ENCODE data around the gene KCNMA1.
A peak's percentile ranks its signal among the peaks of the same experiment; 100 is the strongest.

The KCNMA1 gene

DNA sequence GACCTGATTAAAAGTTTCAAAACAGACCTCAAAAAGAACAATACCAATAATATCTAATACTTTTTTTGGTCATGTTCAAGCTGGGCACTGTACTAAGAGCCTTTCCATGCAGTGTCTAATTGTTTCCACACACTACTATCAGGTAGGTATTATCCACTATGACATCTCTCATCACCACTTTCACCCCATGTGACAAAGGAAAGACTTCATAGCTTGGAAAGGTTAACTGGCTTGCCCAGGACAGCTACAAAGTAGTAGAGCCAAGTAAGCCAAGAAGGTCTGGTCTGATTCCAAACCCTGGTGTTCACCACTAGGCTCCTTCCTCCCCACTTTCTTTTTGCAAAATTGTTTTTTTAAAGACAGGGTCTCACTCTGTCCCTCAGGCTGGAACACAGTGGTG is 400.5 kb downstream of the KCNMA1 start:
- no peak overlapping the region for H4K8ac ChIP-seq (ENCODE audit: low read depth, low read length)
- H2BK15ac ChIP-seq (replicated peaks; ENCODE audit: low read depth), result no peak overlapping the region
- no peaks in the 10 kb centered on the region for H3K4me1 ChIP-seq (ENCODE audit: control insufficient read depth, low read depth, low read length)
- no peaks in the 10 kb centered on the region for H3K79me2 ChIP-seq (ENCODE audit: control insufficient read depth, insufficient read depth, low read length)
- H3K23ac ChIP-seq (ENCODE audit: low read length), result no peak overlapping the region
- no peak overlapping the region for H4K5ac ChIP-seq (ENCODE audit: low read length)
- H3K4ac ChIP-seq (ENCODE audit: low read depth, low read length), result no peak overlapping the region
- H3K4me3 ChIP-seq (ENCODE audit: low read length), result no peak overlapping the region
- H2BK5ac ChIP-seq (ENCODE audit: low read length), result no peak overlapping the region
- no peak overlapping the region for H3K9ac ChIP-seq (ENCODE audit: low read length)
- no peak overlapping the region for H3K4me2 ChIP-seq (ENCODE audit: low read length)
- no peak overlapping the region for H3K56ac ChIP-seq (ENCODE audit: low read length)
- H3K18ac ChIP-seq (ENCODE audit: low read length), result no peak overlapping the region
- H2BK120ac ChIP-seq (ENCODE audit: low read depth, low read length), result no peak overlapping the region
- no peaks in the 10 kb centered on the region for H3K36me3 ChIP-seq (ENCODE audit: control insufficient read depth, insufficient read depth, low read length)
- DNase-seq, result no peak
- H3K27ac ChIP-seq (ENCODE audit: low read depth, low read length), result no peak overlapping the region
- no peaks in the 10 kb centered on the region for H3K27me3 ChIP-seq (ENCODE audit: insufficient read depth, low read length, poor library complexity)
- no peak overlapping the region for H2AK5ac ChIP-seq (ENCODE audit: low read length)
- no peaks in the 10 kb centered on the region for H3K79me1 ChIP-seq (ENCODE audit: low read length)

DNA sequence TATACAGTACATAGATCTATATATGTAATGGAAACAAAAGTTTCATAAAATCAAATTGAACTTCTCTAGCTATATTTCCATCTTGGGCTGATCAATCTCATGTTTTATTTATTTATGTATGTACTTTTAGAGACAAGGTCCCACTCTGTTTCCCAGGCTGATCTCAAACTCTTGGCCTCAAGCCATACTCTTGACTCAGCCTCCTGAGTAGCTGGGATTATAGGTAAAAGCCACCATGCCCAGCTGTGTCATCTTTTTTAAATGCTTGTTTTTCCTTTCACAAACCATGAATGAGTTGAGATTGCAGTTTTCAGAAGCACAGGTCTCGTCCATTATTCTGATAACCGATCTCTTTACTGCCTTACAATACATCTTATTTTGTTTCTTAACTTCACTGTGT is 400.9 kb downstream of the KCNMA1 start:
- H3K9ac ChIP-seq (ENCODE audit: low read length), result no peak overlapping the region
- DNase-seq, result no peak
- H3K4me1 ChIP-seq (ENCODE audit: control insufficient read depth, low read depth, low read length), result no peaks in the 10 kb centered on the region
- no peak overlapping the region for H3K23ac ChIP-seq (ENCODE audit: low read length)
- H4K8ac ChIP-seq (ENCODE audit: low read depth, low read length), result no peak overlapping the region
- H3K27me3 ChIP-seq (ENCODE audit: insufficient read depth, low read length, poor library complexity), result no peaks in the 10 kb centered on the region
- no peak overlapping the region for H3K18ac ChIP-seq (ENCODE audit: low read length)
- H3K56ac ChIP-seq (ENCODE audit: low read length), result no peak overlapping the region
- H3K4me3 ChIP-seq (ENCODE audit: low read length), result no peak overlapping the region
- H3K4me2 ChIP-seq (ENCODE audit: low read length), result no peak overlapping the region
- H2AK5ac ChIP-seq (ENCODE audit: low read length), result no peak overlapping the region
- no peaks in the 10 kb centered on the region for H3K79me1 ChIP-seq (ENCODE audit: low read length)
- H4K5ac ChIP-seq (ENCODE audit: low read length), result no peak overlapping the region
- no CpG with 5 or more reads among the region's 2 CpGs for WGBS (ENCODE audit: extremely low coverage, insufficient coverage, low lambda C conversion rate)
- H2BK15ac ChIP-seq (replicated peaks; ENCODE audit: low read depth), result no peak overlapping the region
- H3K27ac ChIP-seq (ENCODE audit: low read depth, low read length), result no peak overlapping the region
- H3K36me3 ChIP-seq (ENCODE audit: control insufficient read depth, insufficient read depth, low read length), result no peaks in the 10 kb centered on the region
- no peak overlapping the region for H2BK5ac ChIP-seq (ENCODE audit: low read length)
- no peak overlapping the region for H3K4ac ChIP-seq (ENCODE audit: low read depth, low read length)
- H2BK120ac ChIP-seq (ENCODE audit: low read depth, low read length), result no peak overlapping the region
- H3K79me2 ChIP-seq (ENCODE audit: control insufficient read depth, insufficient read depth, low read length), result no peaks in the 10 kb centered on the region

DNA sequence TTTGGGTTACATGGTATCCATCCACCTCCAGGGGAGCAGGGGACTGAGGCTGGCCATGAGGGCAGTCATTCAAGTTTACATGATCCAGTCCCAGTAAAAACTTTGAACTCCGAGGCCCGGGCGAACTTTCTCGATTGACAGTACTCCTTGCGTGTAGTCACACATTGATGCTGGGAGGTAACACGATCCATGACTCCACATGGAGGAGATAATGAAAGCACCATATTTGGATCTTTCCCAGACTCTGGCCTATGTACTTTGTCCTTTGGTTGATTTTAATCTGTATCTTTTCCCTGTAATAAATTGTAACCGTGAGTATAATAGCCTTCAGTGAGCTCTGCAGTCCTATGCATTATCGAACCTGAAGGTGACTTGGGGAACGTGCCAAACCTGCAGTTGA is 401.6 kb downstream of the KCNMA1 start:
- Histone ChIP-seq H2AK5ac (ENCODE audit: low read length) (no peak overlapping the region), H3K4me1 (ENCODE audit: control insufficient read depth, low read depth, low read length) (no peaks in the 10 kb centered on the region), H3K56ac (ENCODE audit: low read length) (no peak overlapping the region), H3K4me3 (ENCODE audit: low read length) (no peak overlapping the region), H2BK5ac (ENCODE audit: low read length) (no peak overlapping the region), H2BK15ac (replicated peaks; ENCODE audit: low read depth) (no peak overlapping the region), H4K8ac (ENCODE audit: low read depth, low read length) (no peak overlapping the region), H4K5ac (ENCODE audit: low read length) (no peak overlapping the region), H3K36me3 (ENCODE audit: control insufficient read depth, insufficient read depth, low read length) (no peaks in the 10 kb centered on the region), H3K79me1 (ENCODE audit: low read length) (no peaks in the 10 kb centered on the region), H3K18ac (ENCODE audit: low read length) (no peak overlapping the region), H3K9ac (ENCODE audit: low read length) (no peak overlapping the region), H3K23ac (ENCODE audit: low read length) (no peak overlapping the region), H3K79me2 (ENCODE audit: control insufficient read depth, insufficient read depth, low read length) (no peaks in the 10 kb centered on the region), H2BK120ac (ENCODE audit: low read depth, low read length) (no peak overlapping the region), H3K4ac (ENCODE audit: low read depth, low read length) (no peak overlapping the region), H3K27me3 (ENCODE audit: insufficient read depth, low read length, poor library complexity) (no peaks in the 10 kb centered on the region), H3K4me2 (ENCODE audit: low read length) (no peak overlapping the region), H3K27ac (ENCODE audit: low read depth, low read length) (no peak overlapping the region)
- no peak for DNase-seq
- WGBS (ENCODE audit: extremely low coverage, insufficient coverage, low lambda C conversion rate), result no CpG with 5 or more reads among the region's 9 CpGs

DNA sequence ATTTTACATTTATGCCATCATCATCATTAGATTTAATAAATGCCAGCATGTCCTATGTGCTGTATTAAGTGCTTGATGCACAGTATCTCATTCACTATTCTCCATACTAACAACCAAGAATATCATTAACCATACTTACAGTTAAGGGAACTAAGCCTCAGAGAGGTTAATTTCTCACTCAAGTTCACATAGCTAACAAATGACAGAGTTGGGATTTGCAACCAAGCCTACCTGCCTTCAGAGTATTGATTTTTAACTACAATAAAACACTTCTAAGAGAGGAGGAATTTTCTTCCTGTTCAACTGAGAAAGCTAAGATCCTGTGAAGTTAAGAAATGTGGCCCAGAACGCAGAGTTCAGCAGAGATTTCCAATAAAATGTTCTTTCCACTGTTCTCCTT is 403.0 kb downstream of the KCNMA1 start:
- Histone ChIP-seq H3K36me3 (ENCODE audit: control insufficient read depth, insufficient read depth, low read length) (no peaks in the 10 kb centered on the region), H3K27me3 (ENCODE audit: insufficient read depth, low read length, poor library complexity) (no peaks in the 10 kb centered on the region), H3K79me1 (ENCODE audit: low read length) (no peaks in the 10 kb centered on the region), H4K5ac (ENCODE audit: low read length) (no peak overlapping the region), H2BK120ac (ENCODE audit: low read depth, low read length) (no peak overlapping the region), H3K4ac (ENCODE audit: low read depth, low read length) (no peak overlapping the region), H3K4me2 (ENCODE audit: low read length) (no peak overlapping the region), H3K9ac (ENCODE audit: low read length) (no peak overlapping the region), H3K56ac (ENCODE audit: low read length) (no peak overlapping the region), H3K23ac (ENCODE audit: low read length) (no peak overlapping the region), H2BK15ac (replicated peaks; ENCODE audit: low read depth) (no peak overlapping the region), H3K4me3 (ENCODE audit: low read length) (no peak overlapping the region), H4K8ac (ENCODE audit: low read depth, low read length) (peak overlapping the region; percentile 14), H2AK5ac (ENCODE audit: low read length) (no peak overlapping the region), H3K27ac (ENCODE audit: low read depth, low read length) (no peak overlapping the region), H3K18ac (ENCODE audit: low read length) (no peak overlapping the region), H3K79me2 (ENCODE audit: control insufficient read depth, insufficient read depth, low read length) (no peaks in the 10 kb centered on the region), H3K4me1 (ENCODE audit: control insufficient read depth, low read depth, low read length) (no peaks in the 10 kb centered on the region), H2BK5ac (ENCODE audit: low read length) (no peak overlapping the region)
- WGBS (ENCODE audit: extremely low coverage, insufficient coverage, low lambda C conversion rate), result no CpG with 5 or more reads among the region's 1 CpG
- no peak for DNase-seq

DNA sequence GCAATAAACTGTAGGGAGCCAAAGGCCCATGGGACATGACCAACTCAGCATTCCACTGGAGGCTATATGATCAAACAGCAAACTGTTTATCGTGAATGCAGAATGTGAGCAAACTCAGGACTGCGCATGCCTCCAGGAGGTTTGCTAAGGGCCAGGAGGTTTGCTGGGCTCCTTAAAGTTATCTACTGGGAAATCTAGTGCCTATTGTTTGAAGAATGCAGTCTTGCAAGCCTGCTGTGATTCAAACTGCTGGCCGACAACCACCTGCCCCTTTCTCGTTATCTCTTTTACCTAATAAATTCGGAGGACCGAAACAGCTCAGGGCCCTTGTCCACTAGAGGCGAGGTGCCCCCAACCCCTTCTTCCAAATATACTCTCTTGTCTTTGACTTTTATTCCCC is 404.1 kb downstream of the KCNMA1 start:
- Histone ChIP-seq H2BK15ac (replicated peaks; ENCODE audit: low read depth) (no peak overlapping the region), H3K9ac (ENCODE audit: low read length) (no peak overlapping the region), H3K4me1 (ENCODE audit: control insufficient read depth, low read depth, low read length) (no peaks in the 10 kb centered on the region), H4K8ac (ENCODE audit: low read depth, low read length) (no peak overlapping the region), H2BK5ac (ENCODE audit: low read length) (no peak overlapping the region), H3K23ac (ENCODE audit: low read length) (no peak overlapping the region), H3K27ac (ENCODE audit: low read depth, low read length) (no peak overlapping the region), H2AK5ac (ENCODE audit: low read length) (no peak overlapping the region), H3K79me1 (ENCODE audit: low read length) (no peaks in the 10 kb centered on the region), H2BK120ac (ENCODE audit: low read depth, low read length) (no peak overlapping the region), H3K27me3 (ENCODE audit: insufficient read depth, low read length, poor library complexity) (no peaks in the 10 kb centered on the region), H3K4me2 (ENCODE audit: low read length) (no peak overlapping the region), H3K36me3 (ENCODE audit: control insufficient read depth, insufficient read depth, low read length) (no peaks in the 10 kb centered on the region), H4K5ac (ENCODE audit: low read length) (no peak overlapping the region), H3K4me3 (ENCODE audit: low read length) (no peak overlapping the region), H3K4ac (ENCODE audit: low read depth, low read length) (no peak overlapping the region), H3K18ac (ENCODE audit: low read length) (no peak overlapping the region), H3K56ac (ENCODE audit: low read length) (no peak overlapping the region), H3K79me2 (ENCODE audit: control insufficient read depth, insufficient read depth, low read length) (no peaks in the 10 kb centered on the region)
- no CpG with 5 or more reads among the region's 7 CpGs for WGBS (ENCODE audit: extremely low coverage, insufficient coverage, low lambda C conversion rate)
- peak; percentile 68 for DNase-seq

DNA sequence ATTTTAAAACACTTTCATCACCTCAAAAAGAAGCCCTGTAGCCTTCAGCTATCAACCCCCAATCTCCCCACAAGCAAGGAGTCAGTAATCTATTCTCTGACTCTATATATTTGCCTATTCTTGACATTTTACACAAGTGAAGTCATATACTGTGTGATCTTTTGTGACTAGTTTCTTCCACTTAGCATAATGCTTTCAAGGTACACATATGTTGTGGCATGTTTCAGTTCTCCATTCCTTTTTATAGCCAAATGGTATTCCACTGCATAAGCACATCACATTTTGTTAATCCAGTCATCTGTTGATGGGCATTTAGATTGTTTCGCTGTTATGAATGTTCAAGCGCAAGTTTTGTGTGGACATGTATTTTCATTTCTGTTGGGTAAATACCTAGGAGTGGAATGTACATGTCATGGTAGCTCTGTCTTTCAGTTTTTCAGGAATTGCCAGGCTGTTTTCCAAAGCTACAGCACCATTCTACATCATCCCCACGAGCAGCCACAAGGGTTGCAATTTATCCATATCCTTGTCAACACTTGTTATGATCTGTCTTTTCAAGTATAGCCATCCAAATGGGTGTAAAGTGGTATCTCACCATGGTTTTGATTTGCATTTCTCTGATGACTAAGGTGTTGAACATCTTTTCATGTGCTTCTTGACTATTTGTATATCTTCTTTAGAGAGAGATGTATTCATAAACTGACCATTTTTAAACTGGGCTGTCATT is 405.6 kb downstream of the KCNMA1 start:
- Histone ChIP-seq H2BK5ac (ENCODE audit: low read length) (no peak overlapping the region), H4K8ac (ENCODE audit: low read depth, low read length) (no peak overlapping the region), H3K27me3 (ENCODE audit: insufficient read depth, low read length, poor library complexity) (no peaks in the 10 kb centered on the region), H3K79me1 (ENCODE audit: low read length) (no peaks in the 10 kb centered on the region), H3K79me2 (ENCODE audit: control insufficient read depth, insufficient read depth, low read length) (no peaks in the 10 kb centered on the region), H2AK5ac (ENCODE audit: low read length) (no peak overlapping the region), H3K4me3 (ENCODE audit: low read length) (no peak overlapping the region), H2BK15ac (replicated peaks; ENCODE audit: low read depth) (no peak overlapping the region), H3K56ac (ENCODE audit: low read length) (no peak overlapping the region), H3K4me2 (ENCODE audit: low read length) (no peak overlapping the region), H3K27ac (ENCODE audit: low read depth, low read length) (no peak overlapping the region), H3K4me1 (ENCODE audit: control insufficient read depth, low read depth, low read length) (no peaks in the 10 kb centered on the region), H3K9ac (ENCODE audit: low read length) (no peak overlapping the region), H2BK120ac (ENCODE audit: low read depth, low read length) (no peak overlapping the region), H3K23ac (ENCODE audit: low read length) (no peak overlapping the region), H3K36me3 (ENCODE audit: control insufficient read depth, insufficient read depth, low read length) (no peaks in the 10 kb centered on the region), H3K18ac (ENCODE audit: low read length) (no peak overlapping the region), H3K4ac (ENCODE audit: low read depth, low read length) (no peak overlapping the region), H4K5ac (ENCODE audit: low read length) (no peak overlapping the region)
- WGBS (ENCODE audit: extremely low coverage, insufficient coverage, low lambda C conversion rate), result no CpG with 5 or more reads among the region's 3 CpGs
- DNase-seq, result no peak

Measured in mesendoderm (in vitro differentiated cells).